Osteoblast (primary cell): ENCODE data around the gene CFAP58. TPM values are rescaled to one million over a fixed set of nuclear protein-coding genes. Genes with fewer than 3 reads are reported as not detected.

Source experiments
- DNase-seq: peaks from one replicate; pipeline ENCODE4 v3.0.0; 2011; ENCODE audit warnings: low spot score, mixed read lengths; ENCODE audit not compliant: insufficient read length; ENCODE audit errors: missing footprints
- H2AFZ ChIP-seq: 2 replicates; pipeline ENCODE4 v1.6.0; 2011; ENCODE audit warnings: mild to moderate bottlenecking, low read length
- H3K27ac ChIP-seq: 2 replicates; pipeline ENCODE4 v1.5.1; 2011; ENCODE audit warnings: mild to moderate bottlenecking, low read depth, low read length, moderate library complexity
- H3K27me3 ChIP-seq: 2 replicates; pipeline ENCODE4 v1.6.0; 2012; ENCODE audit warnings: mild to moderate bottlenecking, control low read depth, inconsistent platforms, low read length, moderate library complexity; ENCODE audit not compliant: insufficient read depth
- H3K36me3 ChIP-seq: 2 replicates; pipeline ENCODE4 v1.5.1; 2011; ENCODE audit warnings: mild to moderate bottlenecking, low read length, control low read depth, moderate library complexity; ENCODE audit not compliant: insufficient read depth
- H3K4me1 ChIP-seq: 2 replicates; pipeline ENCODE4 v1.5.1; 2011; ENCODE audit warnings: mild to moderate bottlenecking, low read length, control low read depth, moderate library complexity; ENCODE audit not compliant: insufficient read depth
- H3K4me2 ChIP-seq: 2 replicates; pipeline ENCODE4 v1.6.0; 2011; ENCODE audit warnings: mild to moderate bottlenecking, low read length; ENCODE audit not compliant: insufficient read depth
- H3K4me3 ChIP-seq: fragments of 200-600 bp; sonication (generic); 3 replicates; pipeline ENCODE4 v1.5.1; 2012; ENCODE audit warnings: mild to moderate bottlenecking, low read length, inconsistent platforms; ENCODE audit not compliant: insufficient read depth
- H3K79me2 ChIP-seq: 2 replicates; pipeline ENCODE4 v1.6.0; 2012; ENCODE audit warnings: mild to moderate bottlenecking, low read length, control low read depth, inconsistent platforms; ENCODE audit not compliant: insufficient read depth
- H3K9me3 ChIP-seq: 2 replicates; pipeline ENCODE4 v1.5.1; 2011; ENCODE audit warnings: low read depth, low read length, control low read depth
- H4K20me1 ChIP-seq: 2 replicates; pipeline ENCODE4 v1.6.0; 2012; ENCODE audit warnings: mild to moderate bottlenecking, low read length, control low read depth; ENCODE audit not compliant: insufficient read depth
- CTCF ChIP-seq: IDR thresholded peaks from 2 replicates; pipeline ENCODE4 v1.5.1; 2011; ENCODE audit warnings: mild to moderate bottlenecking, low read depth, low read length, moderate library complexity; ENCODE audit errors: extremely low read depth
- total RNA-seq: library from RNA; depleted of rRNA; stranded (reverse); fragments of >200 nt; gene quantifications from 2 replicates; pipeline ENCODE4 v1.2.3, GENCODE V29; 2012

The CFAP58 gene
- total RNA-seq, 1 donor = 0.36 TPM

GRCh38 chr10:104472957-104473745, 119.5 kb downstream of the CFAP58 start:
- Histone ChIP-seq H3K79me2 (no peaks in the 10 kb centered on the region), H3K4me2 (no peak overlapping the region), H3K36me3 (no peaks in the 10 kb centered on the region), H3K27ac (peak overlapping the region; percentile 28), H3K4me3 (no peak overlapping the region), H3K27me3 (peaks cover 5% of the 10 kb centered on the region), H2AFZ (no peak overlapping the region), H4K20me1 (no peaks in the 10 kb centered on the region), H3K9me3 (no peaks in the 10 kb centered on the region), H3K4me1 (no peaks in the 10 kb centered on the region)
- DNase-seq = no peak
- no peak for TF ChIP-seq CTCF

- H3K36me3 ChIP-seq = no peaks in the 10 kb centered on the region
- H4K20me1 ChIP-seq = no peaks in the 10 kb centered on the region
- DNase-seq = peak; percentile 17
- no peaks in the 10 kb centered on the region for H3K9me3 ChIP-seq
- no peaks in the 10 kb centered on the region for H3K4me1 ChIP-seq
- H3K27me3 ChIP-seq = peaks cover 5% of the 10 kb centered on the region
- TF ChIP-seq CTCF = no peak
- no peak overlapping the region for H3K27ac ChIP-seq
- no peak overlapping the region for H3K4me2 ChIP-seq
- H3K79me2 ChIP-seq = no peaks in the 10 kb centered on the region
- H3K4me3 ChIP-seq = no peak overlapping the region
- no peak overlapping the region for H2AFZ ChIP-seq
These were observed 124.7 kb downstream of the CFAP58 start for GRCh38 chr10:104478380-104478779.

GRCh38 chr10:104479906-104480593, 126.4 kb downstream of the CFAP58 start:
- Histone ChIP-seq H3K4me2 (no peak overlapping the region), H3K27ac (no peak overlapping the region), H3K27me3 (peaks cover 5% of the 10 kb centered on the region), H3K4me1 (no peaks in the 10 kb centered on the region), H3K4me3 (no peak overlapping the region), H3K9me3 (no peaks in the 10 kb centered on the region), H3K79me2 (no peaks in the 10 kb centered on the region), H4K20me1 (no peaks in the 10 kb centered on the region), H3K36me3 (no peaks in the 10 kb centered on the region), H2AFZ (no peak overlapping the region)
- DNase-seq = peak; percentile 4
- no peak for TF ChIP-seq CTCF

DNA sequence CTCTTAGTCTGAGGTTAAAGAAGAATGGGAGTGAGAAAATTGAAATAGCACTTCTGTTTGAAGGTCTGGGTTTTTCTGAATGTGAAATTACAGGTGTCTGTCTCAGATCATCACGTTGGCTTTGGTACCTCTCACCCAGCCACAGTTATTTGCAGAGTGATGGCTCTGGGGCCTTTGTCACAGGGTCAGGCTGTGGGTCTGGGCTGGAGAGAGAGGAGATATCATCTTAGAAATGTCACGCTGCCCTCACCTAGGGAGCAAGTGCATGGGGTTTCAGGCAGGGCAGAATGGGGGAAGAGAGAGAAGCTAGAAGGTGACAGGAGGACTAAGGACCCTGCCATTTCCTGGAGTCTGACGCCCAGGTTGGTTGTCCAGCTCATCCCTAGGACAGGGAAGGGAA, 127.2 kb downstream of the CFAP58 start:
- peak; percentile 9 for DNase-seq
- peaks cover 5% of the 10 kb centered on the region for H3K27me3 ChIP-seq
- no peak overlapping the region for H2AFZ ChIP-seq
- no peaks in the 10 kb centered on the region for H3K36me3 ChIP-seq
- no peaks in the 10 kb centered on the region for H4K20me1 ChIP-seq
- H3K79me2 ChIP-seq = no peaks in the 10 kb centered on the region
- TF ChIP-seq CTCF = no peak
- no peak overlapping the region for H3K4me3 ChIP-seq
- H3K9me3 ChIP-seq = no peaks in the 10 kb centered on the region
- no peak overlapping the region for H3K4me2 ChIP-seq
- no peaks in the 10 kb centered on the region for H3K4me1 ChIP-seq
- H3K27ac ChIP-seq = no peak overlapping the region
